ENCODE measurements around the gene YWHAB.

The YWHAB gene

GRCh38 chr20:44943828-44944227 lies 58.3 kb downstream of the YWHAB start:
- H3K4me3 ChIP-seq (ENCODE audit: low read depth, low read length), result no peak overlapping the region
- no peak for DNase-seq (ENCODE audit: low read depth)

GRCh38 chr20:44945261-44945660 lies 59.8 kb downstream of the YWHAB start:
- H3K4me3 ChIP-seq (ENCODE audit: low read depth, low read length), result no peak overlapping the region
- DNase-seq (ENCODE audit: low read depth), result no peak

- no peak overlapping the region for H3K4me3 ChIP-seq (ENCODE audit: low read depth, low read length)
- DNase-seq (ENCODE audit: low read depth), result no peak
Observed at GRCh38 chr20:44946271-44946852, 60.9 kb downstream of the YWHAB start.

- no peak overlapping the region for H3K4me3 ChIP-seq (ENCODE audit: low read depth, low read length)
- DNase-seq (ENCODE audit: low read depth), result no peak
Observed at GRCh38 chr20:44948107-44948506, 62.6 kb downstream of the YWHAB start.

- no peak overlapping the region for H3K4me3 ChIP-seq (ENCODE audit: low read depth, low read length)
- DNase-seq (ENCODE audit: low read depth), result no peak
Observed at GRCh38 chr20:44948513-44948912, 63.0 kb downstream of the YWHAB start.

GRCh38 chr20:44950368-44950767 lies 64.9 kb downstream of the YWHAB start:
- DNase-seq (ENCODE audit: low read depth), result no peak
- no peak overlapping the region for H3K4me3 ChIP-seq (ENCODE audit: low read depth, low read length)

- no peak overlapping the region for H3K4me3 ChIP-seq (ENCODE audit: low read depth, low read length)
- DNase-seq (ENCODE audit: low read depth), result no peak
Observed at GRCh38 chr20:44952731-44953130, 67.2 kb downstream of the YWHAB start.

- DNase-seq (ENCODE audit: low read depth), result no peak
- no peak overlapping the region for H3K4me3 ChIP-seq (ENCODE audit: low read depth, low read length)
Observed at GRCh38 chr20:44954211-44954610, 68.7 kb downstream of the YWHAB start.

- DNase-seq (ENCODE audit: low read depth), result no peak
- H3K4me3 ChIP-seq (ENCODE audit: low read depth, low read length), result no peak overlapping the region
Observed at GRCh38 chr20:44955270-44955669, 69.8 kb downstream of the YWHAB start.

GRCh38 chr20:44956410-44956809 lies 70.9 kb downstream of the YWHAB start:
- no peak for DNase-seq (ENCODE audit: low read depth)
- no peak overlapping the region for H3K4me3 ChIP-seq (ENCODE audit: low read depth, low read length)
